ENCODE data around the gene HINT2. TPM values are rescaled to one million over a fixed set of nuclear protein-coding genes. Genes with fewer than 3 reads are reported as not detected.

HINT2 gene
- total RNA-seq, 2 donors from 2014 or later, result 38.6 to 39.7 TPM

- no peak for TF ChIP-seq POLR2A (IDR thresholded peaks at IDR 0.05)
- no peak for TF ChIP-seq POLR2AphosphoS5 (IDR thresholded peaks at IDR 0.05)
- TF ChIP-seq CTCF (IDR thresholded peaks at IDR 0.05), result no peak
- Histone ChIP-seq H3K36me3 (no peaks in the 10 kb centered on the region), H3K4me1 (replicated peaks) (no peaks in the 10 kb centered on the region), H3K27ac (no peak overlapping the region), H3K9me3 (no peaks in the 10 kb centered on the region), H3K27me3 (replicated peaks; ENCODE audit: insufficient read depth) (no peaks in the 10 kb centered on the region), H3K4me3 (no peak overlapping the region)
- intact Hi-C loops (cut with DNase I), result no loop called here
- DNase-seq (ENCODE audit: low spot score), result no peak
- WGBS, result 96% methylated on average over 3 of the region's 3 CpGs
These were observed 3.5 kb upstream of the HINT2 start for GRCh38 chr9:35818341-35818740.

GRCh38 chr9:35816708-35817107 lies 1.9 kb upstream of the HINT2 start:
- Histone ChIP-seq H3K27me3 (replicated peaks; ENCODE audit: insufficient read depth) (no peaks in the 10 kb centered on the region), H3K36me3 (no peaks in the 10 kb centered on the region), H3K4me1 (replicated peaks) (peaks cover 5% of the 10 kb centered on the region), H3K9me3 (no peaks in the 10 kb centered on the region), H3K4me3 (no peak overlapping the region), H3K27ac (no peak overlapping the region)
- TF ChIP-seq POLR2AphosphoS5 (IDR thresholded peaks at IDR 0.05), result no peak
- TF ChIP-seq CTCF (IDR thresholded peaks at IDR 0.05), result no peak
- no peak for TF ChIP-seq POLR2A (IDR thresholded peaks at IDR 0.05)
- intact Hi-C loops (cut with DNase I), result no loop called here
- no peak for DNase-seq (ENCODE audit: low spot score)
- WGBS, result 88% methylated on average over 1 of the region's 1 CpG

- H3K27ac ChIP-seq, result peak overlapping the region; percentile 84 to 90
- DNase-seq (ENCODE audit: low spot score), result peak; percentile 36
- intact Hi-C loops (cut with DNase I), result no loop called here
- peak overlapping the region; percentile 54 to 67 for H3K4me3 ChIP-seq
- TF ChIP-seq POLR2A (IDR thresholded peaks at IDR 0.05), result no peak
- TF ChIP-seq CTCF (IDR thresholded peaks at IDR 0.05), result peak in 2 of 4 experiments; percentile 4 to 27
- no peak for TF ChIP-seq POLR2AphosphoS5 (IDR thresholded peaks at IDR 0.05)
- no peaks in the 10 kb centered on the region for H3K36me3 ChIP-seq
- peaks cover 5% of the 10 kb centered on the region for H3K4me1 ChIP-seq (replicated peaks)
- 12% methylated on average over 22 of the region's 29 CpGs for WGBS
- no peaks in the 10 kb centered on the region for H3K9me3 ChIP-seq
- no peaks in the 10 kb centered on the region for H3K27me3 ChIP-seq (replicated peaks; ENCODE audit: insufficient read depth)
These were observed 569 bp downstream of the HINT2 start for GRCh38 chr9:35814106-35814840.

- Histone ChIP-seq H3K4me1 (replicated peaks) (peaks cover 5% of the 10 kb centered on the region), H3K27me3 (replicated peaks; ENCODE audit: insufficient read depth) (no peaks in the 10 kb centered on the region), H3K27ac (peak overlapping the region; percentile 84 to 90), H3K9me3 (no peaks in the 10 kb centered on the region), H3K4me3 (no peak overlapping the region), H3K36me3 (no peaks in the 10 kb centered on the region)
- intact Hi-C loops (cut with DNase I), result no loop called here
- no peak for DNase-seq (ENCODE audit: low spot score)
- 74% methylated on average over 10 of the region's 10 CpGs for WGBS
- TF ChIP-seq POLR2A (IDR thresholded peaks at IDR 0.05) (no peak), CTCF (IDR thresholded peaks at IDR 0.05) (peak in 2 of 4 experiments; percentile 12 to 13), POLR2AphosphoS5 (IDR thresholded peaks at IDR 0.05) (no peak)
These were observed 1.3 kb downstream of the HINT2 start for GRCh38 chr9:35813434-35814105.

Measured in prostate gland (tissue), 2 donors.